ENCODE results near the gene GNE. TPM values are rescaled to one million over a fixed set of nuclear protein-coding genes. Genes with fewer than 3 reads are reported as not detected.
"Not testable (repeated sequence)": the region's sequence is repeated elsewhere in the genome, so short reads cannot be mapped to it uniquely, and the experiment has no call there.

GNE gene
- total and polyA plus RNA-seq, 2 experiments from 2014 or later = 2.2 to 15.7 TPM

DNA sequence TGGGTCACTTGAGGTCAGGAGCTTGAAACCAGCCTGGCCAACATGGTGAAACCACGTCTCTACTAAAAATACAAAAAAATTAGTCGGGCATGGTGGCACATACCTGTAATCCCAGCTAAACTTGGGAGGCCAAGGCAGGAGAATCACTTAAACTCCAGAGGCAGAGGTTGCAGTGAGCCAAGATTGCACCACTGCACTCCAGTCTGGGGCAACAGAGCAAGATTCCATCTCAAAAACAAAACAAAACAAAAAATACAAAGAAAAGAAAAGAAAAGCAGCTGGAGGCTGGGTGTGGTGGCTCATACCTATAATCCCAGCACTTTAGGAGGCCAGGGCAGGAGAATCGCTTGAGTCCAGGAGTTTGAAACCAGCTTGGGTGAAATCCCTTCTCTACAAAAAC lies 36.7 kb upstream of the GNE start:
- H3K4me3 ChIP-seq = not testable (repeated sequence)

DNA sequence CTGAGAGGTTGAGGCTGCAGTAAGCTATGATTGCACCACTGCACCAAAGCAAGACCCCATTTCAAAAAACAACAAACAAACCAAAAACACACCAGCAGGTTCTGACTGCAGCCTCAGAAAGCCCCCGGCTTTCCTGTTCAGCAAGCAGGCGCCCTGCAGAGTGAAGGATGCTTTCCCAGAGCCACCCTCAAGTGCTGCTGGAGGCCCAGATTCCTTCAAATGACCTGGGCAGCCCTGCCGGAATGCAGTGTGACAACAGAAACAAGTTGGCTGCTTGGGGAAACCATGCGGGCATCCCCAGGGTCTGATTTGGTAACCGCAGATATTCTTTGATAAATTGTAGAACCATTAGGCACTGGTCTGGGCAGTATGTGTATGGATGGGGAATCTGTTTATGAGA lies 35.7 kb upstream of the GNE start:
- Histone ChIP-seq H3K27ac (ENCODE audit: low read depth) (no peak overlapping the region), H3K4me3 (no peak overlapping the region), H3K36me3 (ENCODE audit: insufficient read depth) (no peaks in the 10 kb centered on the region), H2AFZ (no peak overlapping the region), H3K4me2 (no peak overlapping the region), H3F3A (replicated peaks; ENCODE audit: low read depth) (no peaks in the 10 kb centered on the region), H3K79me2 (replicated peaks; ENCODE audit: insufficient read depth) (no peaks in the 10 kb centered on the region), H4K20me1 (replicated peaks; ENCODE audit: insufficient read depth) (no peaks in the 10 kb centered on the region), H3K27me3 (ENCODE audit: insufficient read depth) (no peaks in the 10 kb centered on the region), H3K4me1 (ENCODE audit: insufficient read depth) (no peaks in the 10 kb centered on the region; the same call in 1 of the 2 replicates), H3K9me2 (ENCODE audit: insufficient read depth) (no peaks in the 10 kb centered on the region)
- H3K36me3 Mint-ChIP-seq (ENCODE audit: low read depth) = no peaks in the 10 kb centered on the region; the same call in 2 of the 3 replicates
- no peaks in the 10 kb centered on the region for H3K9me3 Mint-ChIP-seq
- H3K4me1 Mint-ChIP-seq = peaks cover 14% of the 10 kb centered on the region
- no peak for ATAC-seq
- no peak overlapping the region for H3K27ac Mint-ChIP-seq
- H3K4me3 Mint-ChIP-seq = no peak overlapping the region
- no peak for DNase-seq (ENCODE audit: low spot score)
- H3K27me3 Mint-ChIP-seq (ENCODE audit: insufficient read depth, low read depth, poor library complexity) = peaks cover 6% of the 10 kb centered on the region
- TF ChIP-seq EZH2 (IDR thresholded peaks at IDR 0.05; ENCODE audit: low read depth, unreplicated experiment) (no peak), ZNF114 (CRISPR knock-in tag; IDR thresholded peaks at IDR 0.05) (no peak), CREB1 (CRISPR knock-in tag; IDR thresholded peaks at IDR 0.05; ENCODE audit: low read depth) (no peak), NANOG (IDR thresholded peaks at IDR 0.05; ENCODE audit: borderline replicate concordance) (no peak), EZH2phosphoT487 (IDR thresholded peaks at IDR 0.05; ENCODE audit: unreplicated experiment) (no peak), STAT1 (IDR thresholded peaks at IDR 0.05; ENCODE audit: unreplicated experiment) (no peak), ZNF331 (CRISPR knock-in tag; IDR thresholded peaks at IDR 0.05; ENCODE audit: low read depth) (no peak), JUNB (IDR thresholded peaks at IDR 0.05; ENCODE audit: unreplicated experiment) (no peak), ETS1 (IDR thresholded peaks at IDR 0.05) (no peak), POLR2AphosphoS5 (IDR thresholded peaks at IDR 0.05; ENCODE audit: low read depth) (no peak)
- TF ChIP-seq, protein P1, sequence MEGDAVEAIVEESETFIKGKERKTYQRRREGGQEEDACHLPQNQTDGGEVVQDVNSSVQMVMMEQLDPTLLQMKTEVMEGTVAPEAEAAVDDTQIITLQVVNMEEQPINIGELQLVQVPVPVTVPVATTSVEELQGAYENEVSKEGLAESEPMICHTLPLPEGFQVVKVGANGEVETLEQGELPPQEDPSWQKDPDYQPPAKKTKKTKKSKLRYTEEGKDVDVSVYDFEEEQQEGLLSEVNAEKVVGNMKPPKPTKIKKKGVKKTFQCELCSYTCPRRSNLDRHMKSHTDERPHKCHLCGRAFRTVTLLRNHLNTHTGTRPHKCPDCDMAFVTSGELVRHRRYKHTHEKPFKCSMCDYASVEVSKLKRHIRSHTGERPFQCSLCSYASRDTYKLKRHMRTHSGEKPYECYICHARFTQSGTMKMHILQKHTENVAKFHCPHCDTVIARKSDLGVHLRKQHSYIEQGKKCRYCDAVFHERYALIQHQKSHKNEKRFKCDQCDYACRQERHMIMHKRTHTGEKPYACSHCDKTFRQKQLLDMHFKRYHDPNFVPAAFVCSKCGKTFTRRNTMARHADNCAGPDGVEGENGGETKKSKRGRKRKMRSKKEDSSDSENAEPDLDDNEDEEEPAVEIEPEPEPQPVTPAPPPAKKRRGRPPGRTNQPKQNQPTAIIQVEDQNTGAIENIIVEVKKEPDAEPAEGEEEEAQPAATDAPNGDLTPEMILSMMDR (conservative IDR thresholded peaks at IDR 0.05; ENCODE audit: low read depth in 2 of 2) = no peak
- TF ChIP-seq, protein P2, sequence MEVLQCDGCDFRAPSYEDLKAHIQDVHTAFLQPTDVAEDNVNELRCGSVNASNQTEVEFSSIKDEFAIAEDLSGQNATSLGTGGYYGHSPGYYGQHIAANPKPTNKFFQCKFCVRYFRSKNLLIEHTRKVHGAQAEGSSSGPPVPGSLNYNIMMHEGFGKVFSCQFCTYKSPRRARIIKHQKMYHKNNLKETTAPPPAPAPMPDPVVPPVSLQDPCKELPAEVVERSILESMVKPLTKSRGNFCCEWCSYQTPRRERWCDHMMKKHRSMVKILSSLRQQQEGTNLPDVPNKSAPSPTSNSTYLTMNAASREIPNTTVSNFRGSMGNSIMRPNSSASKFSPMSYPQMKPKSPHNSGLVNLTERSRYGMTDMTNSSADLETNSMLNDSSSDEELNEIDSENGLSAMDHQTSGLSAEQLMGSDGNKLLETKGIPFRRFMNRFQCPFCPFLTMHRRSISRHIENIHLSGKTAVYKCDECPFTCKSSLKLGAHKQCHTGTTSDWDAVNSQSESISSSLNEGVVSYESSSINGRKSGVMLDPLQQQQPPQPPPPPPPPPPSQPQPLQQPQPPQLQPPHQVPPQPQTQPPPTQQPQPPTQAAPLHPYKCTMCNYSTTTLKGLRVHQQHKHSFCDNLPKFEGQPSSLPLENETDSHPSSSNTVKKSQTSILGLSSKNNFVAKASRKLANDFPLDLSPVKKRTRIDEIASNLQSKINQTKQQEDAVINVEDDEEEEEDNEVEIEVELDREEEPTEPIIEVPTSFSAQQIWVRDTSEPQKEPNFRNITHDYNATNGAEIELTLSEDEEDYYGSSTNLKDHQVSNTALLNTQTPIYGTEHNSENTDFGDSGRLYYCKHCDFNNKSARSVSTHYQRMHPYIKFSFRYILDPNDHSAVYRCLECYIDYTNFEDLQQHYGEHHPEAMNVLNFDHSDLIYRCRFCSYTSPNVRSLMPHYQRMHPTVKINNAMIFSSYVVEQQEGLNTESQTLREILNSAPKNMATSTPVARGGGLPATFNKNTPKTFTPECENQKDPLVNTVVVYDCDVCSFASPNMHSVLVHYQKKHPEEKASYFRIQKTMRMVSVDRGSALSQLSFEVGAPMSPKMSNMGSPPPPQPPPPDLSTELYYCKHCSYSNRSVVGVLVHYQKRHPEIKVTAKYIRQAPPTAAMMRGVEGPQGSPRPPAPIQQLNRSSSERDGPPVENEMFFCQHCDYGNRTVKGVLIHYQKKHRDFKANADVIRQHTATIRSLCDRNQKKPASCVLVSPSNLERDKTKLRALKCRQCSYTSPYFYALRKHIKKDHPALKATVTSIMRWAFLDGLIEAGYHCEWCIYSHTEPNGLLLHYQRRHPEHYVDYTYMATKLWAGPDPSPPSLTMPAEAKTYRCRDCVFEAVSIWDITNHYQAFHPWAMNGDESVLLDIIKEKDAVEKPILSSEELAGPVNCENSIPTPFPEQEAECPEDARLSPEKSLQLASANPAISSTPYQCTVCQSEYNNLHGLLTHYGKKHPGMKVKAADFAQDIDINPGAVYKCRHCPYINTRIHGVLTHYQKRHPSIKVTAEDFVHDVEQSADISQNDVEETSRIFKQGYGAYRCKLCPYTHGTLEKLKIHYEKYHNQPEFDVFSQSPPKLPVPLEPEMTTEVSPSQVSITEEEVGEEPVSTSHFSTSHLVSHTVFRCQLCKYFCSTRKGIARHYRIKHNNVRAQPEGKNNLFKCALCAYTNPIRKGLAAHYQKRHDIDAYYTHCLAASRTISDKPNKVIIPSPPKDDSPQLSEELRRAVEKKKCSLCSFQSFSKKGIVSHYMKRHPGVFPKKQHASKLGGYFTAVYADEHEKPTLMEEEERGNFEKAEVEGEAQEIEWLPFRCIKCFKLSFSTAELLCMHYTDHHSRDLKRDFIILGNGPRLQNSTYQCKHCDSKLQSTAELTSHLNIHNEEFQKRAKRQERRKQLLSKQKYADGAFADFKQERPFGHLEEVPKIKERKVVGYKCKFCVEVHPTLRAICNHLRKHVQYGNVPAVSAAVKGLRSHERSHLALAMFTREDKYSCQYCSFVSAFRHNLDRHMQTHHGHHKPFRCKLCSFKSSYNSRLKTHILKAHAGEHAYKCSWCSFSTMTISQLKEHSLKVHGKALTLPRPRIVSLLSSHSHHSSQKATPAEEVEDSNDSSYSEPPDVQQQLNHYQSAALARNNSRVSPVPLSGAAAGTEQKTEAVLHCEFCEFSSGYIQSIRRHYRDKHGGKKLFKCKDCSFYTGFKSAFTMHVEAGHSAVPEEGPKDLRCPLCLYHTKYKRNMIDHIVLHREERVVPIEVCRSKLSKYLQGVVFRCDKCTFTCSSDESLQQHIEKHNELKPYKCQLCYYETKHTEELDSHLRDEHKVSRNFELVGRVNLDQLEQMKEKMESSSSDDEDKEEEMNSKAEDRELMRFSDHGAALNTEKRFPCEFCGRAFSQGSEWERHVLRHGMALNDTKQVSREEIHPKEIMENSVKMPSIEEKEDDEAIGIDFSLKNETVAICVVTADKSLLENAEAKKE (CRISPR knock-in tag; IDR thresholded peaks at IDR 0.05) = no peak

More for the DNA sequence above, 36.7 kb upstream of the GNE start:
- H3K36me3 Mint-ChIP-seq (ENCODE audit: low read depth); H3F3A ChIP-seq (replicated peaks; ENCODE audit: low read depth); H3K27ac ChIP-seq (ENCODE audit: low read depth); H3K27me3 ChIP-seq (ENCODE audit: insufficient read depth); H3K4me2 ChIP-seq; H3K79me2 ChIP-seq (replicated peaks; ENCODE audit: insufficient read depth); DNase-seq (ENCODE audit: low spot score); H3K4me1 ChIP-seq (ENCODE audit: insufficient read depth); ATAC-seq; H2AFZ ChIP-seq; H3K27ac Mint-ChIP-seq; H3K4me3 Mint-ChIP-seq; H3K36me3 ChIP-seq (ENCODE audit: insufficient read depth); H3K27me3 Mint-ChIP-seq (ENCODE audit: insufficient read depth, low read depth, poor library complexity); H3K9me3 Mint-ChIP-seq; H4K20me1 ChIP-seq (replicated peaks; ENCODE audit: insufficient read depth); H3K9me2 ChIP-seq (ENCODE audit: insufficient read depth): not testable (repeated sequence)
- peaks cover 14% of the 10 kb centered on the region for H3K4me1 Mint-ChIP-seq

All from GM23338 (cell line).